PFSK-1 (cell line): ENCODE results near the gene IYD. TPM values are rescaled to one million over a fixed set of nuclear protein-coding genes. Genes with fewer than 3 reads are reported as not detected.

Source experiments
- FOXP2 ChIP-seq: optimal IDR thresholded peaks from 2 replicates; pipeline ENCODE3; 2011; ENCODE audit warnings: borderline replicate concordance, control low read depth, inconsistent platforms; ENCODE audit not compliant: insufficient read depth; ENCODE audit errors: extremely low read length, extremely low read depth
- POLR2AphosphoS5 ChIP-seq: IDR thresholded peaks from 2 replicates; pipeline ENCODE4 v1.6.1; 2012; ENCODE audit warnings: low read depth, mild to moderate bottlenecking, control low read depth, low read length, moderate library complexity
- SIN3A ChIP-seq: IDR thresholded peaks from 2 replicates; pipeline ENCODE4 v1.6.1; 2012; ENCODE audit warnings: mild to moderate bottlenecking, low read length, moderate library complexity, borderline replicate concordance; ENCODE audit not compliant: insufficient read depth
- TAF1 ChIP-seq: IDR thresholded peaks from 2 replicates; pipeline ENCODE4 v1.6.1; 2012; ENCODE audit warnings: low read length, control low read depth, borderline replicate concordance; ENCODE audit not compliant: insufficient read depth
- polyA plus RNA-seq: library from polyadenylated mRNA; unstranded; fragments of >200 nt; gene quantifications from one replicate; pipeline ENCODE4 v1.2.1, GENCODE V29; 2012; ENCODE audit warnings: low read depth, missing spikeins; ENCODE audit not compliant: insufficient read length
- TF ChIP-seq, protein P1 (sequence below), 2 experiments: IDR thresholded peaks; 2 replicates each; pipeline versions ENCODE4 v1.6.1 to v1.8.0; 2011 to 2012; ENCODE audit warnings: low read depth in 2 of 2, low read length in 2 of 2, control low read depth in 1 of 2, inconsistent platforms in 1 of 2, mild to moderate bottlenecking in 1 of 2, moderate library complexity in 1 of 2; ENCODE audit not compliant: insufficient read depth in 1 of 2

The IYD gene, protein sequence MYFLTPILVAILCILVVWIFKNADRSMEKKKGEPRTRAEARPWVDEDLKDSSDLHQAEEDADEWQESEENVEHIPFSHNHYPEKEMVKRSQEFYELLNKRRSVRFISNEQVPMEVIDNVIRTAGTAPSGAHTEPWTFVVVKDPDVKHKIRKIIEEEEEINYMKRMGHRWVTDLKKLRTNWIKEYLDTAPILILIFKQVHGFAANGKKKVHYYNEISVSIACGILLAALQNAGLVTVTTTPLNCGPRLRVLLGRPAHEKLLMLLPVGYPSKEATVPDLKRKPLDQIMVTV
- polyA plus RNA-seq: not detected

GRCh38 chr6:150368762-150369161 is at the start of gene IYD:
TSS of gene IYD (plus strand) at chr6:150369012. CDS start at chr6:150369032, 20 bp downstream.
- TF ChIP-seq TAF1 (no peak), SIN3A (no peak), FOXP2 (no peak), POLR2AphosphoS5 (no peak)
- TF ChIP-seq, protein P1, sequence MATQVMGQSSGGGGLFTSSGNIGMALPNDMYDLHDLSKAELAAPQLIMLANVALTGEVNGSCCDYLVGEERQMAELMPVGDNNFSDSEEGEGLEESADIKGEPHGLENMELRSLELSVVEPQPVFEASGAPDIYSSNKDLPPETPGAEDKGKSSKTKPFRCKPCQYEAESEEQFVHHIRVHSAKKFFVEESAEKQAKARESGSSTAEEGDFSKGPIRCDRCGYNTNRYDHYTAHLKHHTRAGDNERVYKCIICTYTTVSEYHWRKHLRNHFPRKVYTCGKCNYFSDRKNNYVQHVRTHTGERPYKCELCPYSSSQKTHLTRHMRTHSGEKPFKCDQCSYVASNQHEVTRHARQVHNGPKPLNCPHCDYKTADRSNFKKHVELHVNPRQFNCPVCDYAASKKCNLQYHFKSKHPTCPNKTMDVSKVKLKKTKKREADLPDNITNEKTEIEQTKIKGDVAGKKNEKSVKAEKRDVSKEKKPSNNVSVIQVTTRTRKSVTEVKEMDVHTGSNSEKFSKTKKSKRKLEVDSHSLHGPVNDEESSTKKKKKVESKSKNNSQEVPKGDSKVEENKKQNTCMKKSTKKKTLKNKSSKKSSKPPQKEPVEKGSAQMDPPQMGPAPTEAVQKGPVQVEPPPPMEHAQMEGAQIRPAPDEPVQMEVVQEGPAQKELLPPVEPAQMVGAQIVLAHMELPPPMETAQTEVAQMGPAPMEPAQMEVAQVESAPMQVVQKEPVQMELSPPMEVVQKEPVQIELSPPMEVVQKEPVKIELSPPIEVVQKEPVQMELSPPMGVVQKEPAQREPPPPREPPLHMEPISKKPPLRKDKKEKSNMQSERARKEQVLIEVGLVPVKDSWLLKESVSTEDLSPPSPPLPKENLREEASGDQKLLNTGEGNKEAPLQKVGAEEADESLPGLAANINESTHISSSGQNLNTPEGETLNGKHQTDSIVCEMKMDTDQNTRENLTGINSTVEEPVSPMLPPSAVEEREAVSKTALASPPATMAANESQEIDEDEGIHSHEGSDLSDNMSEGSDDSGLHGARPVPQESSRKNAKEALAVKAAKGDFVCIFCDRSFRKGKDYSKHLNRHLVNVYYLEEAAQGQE (IDR thresholded peaks at IDR 0.05; ENCODE audit: insufficient read depth in 1 of 2, low read depth in 2 of 2, low read length in 2 of 2): no peak

DNA sequence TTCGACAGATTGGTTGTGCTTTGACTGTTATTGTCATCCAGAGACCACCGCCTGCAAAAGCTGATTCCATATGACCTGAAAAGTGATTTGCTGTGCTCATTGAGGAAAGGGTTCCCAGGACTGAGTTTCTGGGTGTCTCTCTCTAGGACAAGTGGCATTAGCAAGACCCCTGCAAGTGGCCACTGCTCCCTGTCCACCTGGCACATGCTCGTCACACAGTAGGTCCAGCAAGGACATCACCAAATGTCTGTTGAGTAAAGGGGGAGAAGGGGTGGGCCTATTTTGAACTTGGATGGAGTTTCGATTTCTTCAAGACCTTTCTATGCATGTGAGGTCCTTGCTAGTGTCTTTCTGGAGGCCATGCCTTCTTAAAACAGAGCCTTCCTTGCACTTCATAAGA is 48.9 kb upstream of the IYD start:
- no peak for TF ChIP-seq SIN3A
- TF ChIP-seq POLR2AphosphoS5: no peak
- no peak for TF ChIP-seq TAF1
- TF ChIP-seq, protein P1 (IDR thresholded peaks at IDR 0.05; ENCODE audit: insufficient read depth in 1 of 2, low read depth in 2 of 2, low read length in 2 of 2): no peak
- TF ChIP-seq FOXP2: no peak

DNA sequence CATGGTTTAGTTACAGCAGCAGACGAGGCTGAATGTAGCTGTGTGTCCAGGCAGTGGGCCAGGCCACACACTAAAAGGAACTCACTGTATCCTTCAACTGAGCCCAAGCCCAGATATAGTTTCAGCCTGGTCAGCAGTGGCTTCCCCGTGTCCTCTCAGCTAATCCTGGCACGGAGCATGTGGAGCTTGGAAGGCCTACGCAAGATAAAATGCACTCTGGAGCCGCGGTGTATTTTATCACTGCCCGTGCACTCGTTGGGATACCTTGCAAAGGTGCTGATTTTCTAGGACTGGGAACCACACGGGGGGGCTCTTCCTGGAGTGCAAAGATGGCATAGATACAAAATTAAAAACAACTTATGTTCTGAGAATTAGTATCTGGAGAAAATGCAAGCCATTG is 48.4 kb upstream of the IYD start:
- TF ChIP-seq POLR2AphosphoS5 (no peak), TAF1 (no peak), FOXP2 (no peak), SIN3A (no peak)
- TF ChIP-seq, protein P1 (IDR thresholded peaks at IDR 0.05; ENCODE audit: insufficient read depth in 1 of 2, low read depth in 2 of 2, low read length in 2 of 2): no peak

DNA sequence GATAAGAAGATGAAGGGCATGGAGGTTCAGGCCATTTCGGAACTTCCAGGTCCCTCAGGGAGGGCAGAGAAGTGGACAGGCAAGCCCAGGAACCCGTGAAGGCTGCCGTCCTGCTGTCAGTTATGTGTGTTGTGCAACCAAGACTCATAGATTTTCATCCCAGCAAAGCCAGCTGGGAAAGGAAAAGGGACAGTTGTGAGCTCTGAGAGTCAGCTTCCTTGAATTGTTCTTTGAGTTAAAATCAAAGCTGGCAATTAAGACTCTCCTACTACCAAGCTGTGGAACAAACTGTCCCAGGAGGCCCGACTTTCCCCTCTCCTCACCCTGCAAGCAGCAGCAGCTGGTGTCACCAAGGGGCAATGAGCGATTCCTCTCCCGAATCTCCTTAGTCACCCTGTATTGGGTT is 46.3 kb upstream of the IYD start:
- no peak for TF ChIP-seq POLR2AphosphoS5
- TF ChIP-seq, protein P1 (IDR thresholded peaks at IDR 0.05; ENCODE audit: insufficient read depth in 1 of 2, low read depth in 2 of 2, low read length in 2 of 2): no peak
- no peak for TF ChIP-seq SIN3A
- TF ChIP-seq FOXP2: no peak
- no peak for TF ChIP-seq TAF1

- TF ChIP-seq FOXP2 (no peak), TAF1 (no peak), SIN3A (no peak), POLR2AphosphoS5 (no peak)
- TF ChIP-seq, protein P1 (IDR thresholded peaks at IDR 0.05; ENCODE audit: insufficient read depth in 1 of 2, low read depth in 2 of 2, low read length in 2 of 2): no peak
These were observed 45.6 kb upstream of the IYD start for GRCh38 chr6:150323205-150323604.
